Tibial artery (tissue), 4 donors: ENCODE results near the gene RASAL3.

ENCODE experiments used
- DNase-seq, 2 donors: peaks; one replicate each; pipeline ENCODE4 v3.0.0-alpha.2; 2019
- H3K27ac ChIP-seq, 2 donors: fragments of 200-600 bp; sonication (generic) in 1 of 2; 1 replicate in 1 of 2; 2 replicates in 1 of 2; pipeline ENCODE4 v1.5.1; 2018 to 2019; ENCODE audit warnings: mild to moderate bottlenecking in 1 of 2
- H3K27me3 ChIP-seq, 2 donors: fragments of 200-600 bp; sonication (generic) in 1 of 2; one replicate each; pipeline versions ENCODE4 v1.5.1 to v1.6.0; 2016 to 2019
- H3K36me3 ChIP-seq, 3 donors: fragments of 200-600 bp; sonication (generic) in 2 of 3; one replicate each; pipeline ENCODE4 v1.5.1; 2016 to 2019; ENCODE audit warnings: mild to moderate bottlenecking in 2 of 3
- H3K4me1 ChIP-seq, 4 donors: fragments of 200-600 bp; sonication (generic) in 2 of 4; 1 replicate in 3 of 4; 2 replicates in 1 of 4; pipeline ENCODE4 v1.5.1; 2016 to 2019
- H3K4me3 ChIP-seq, 2 donors: fragments of 200-600 bp; sonication (generic) in 1 of 2; 1 replicate in 1 of 2; 2 replicates in 1 of 2; pipeline ENCODE4 v1.5.1; 2018 to 2019; ENCODE audit warnings: mild to moderate bottlenecking in 2 of 2
- H3K9me3 ChIP-seq, 3 donors: fragments of 200-600 bp; sonication (generic) in 1 of 3; one replicate each; pipeline ENCODE4 v1.5.1; 2016 to 2019
- intact Hi-C: fragments of 100-400 bp; cut with DNase I; formaldehyde crosslinking; loops from one replicate; pipeline ENCODE4 v1.15.0; 2023; ENCODE audit warnings: low total_unique reads
- TF ChIP-seq, protein P1 (sequence below), 2 experiments: fragments of 200-600 bp in 1 of 2; fragments of 450-650 bp in 1 of 2; IDR thresholded peaks; one replicate each; pipeline ENCODE4 v1.5.1; 2017 to 2019; ENCODE audit warnings: antibody characterized with exemption in 2 of 2, mild to moderate bottlenecking in 1 of 2, moderate library complexity in 1 of 2

Gene RASAL3

DNA sequence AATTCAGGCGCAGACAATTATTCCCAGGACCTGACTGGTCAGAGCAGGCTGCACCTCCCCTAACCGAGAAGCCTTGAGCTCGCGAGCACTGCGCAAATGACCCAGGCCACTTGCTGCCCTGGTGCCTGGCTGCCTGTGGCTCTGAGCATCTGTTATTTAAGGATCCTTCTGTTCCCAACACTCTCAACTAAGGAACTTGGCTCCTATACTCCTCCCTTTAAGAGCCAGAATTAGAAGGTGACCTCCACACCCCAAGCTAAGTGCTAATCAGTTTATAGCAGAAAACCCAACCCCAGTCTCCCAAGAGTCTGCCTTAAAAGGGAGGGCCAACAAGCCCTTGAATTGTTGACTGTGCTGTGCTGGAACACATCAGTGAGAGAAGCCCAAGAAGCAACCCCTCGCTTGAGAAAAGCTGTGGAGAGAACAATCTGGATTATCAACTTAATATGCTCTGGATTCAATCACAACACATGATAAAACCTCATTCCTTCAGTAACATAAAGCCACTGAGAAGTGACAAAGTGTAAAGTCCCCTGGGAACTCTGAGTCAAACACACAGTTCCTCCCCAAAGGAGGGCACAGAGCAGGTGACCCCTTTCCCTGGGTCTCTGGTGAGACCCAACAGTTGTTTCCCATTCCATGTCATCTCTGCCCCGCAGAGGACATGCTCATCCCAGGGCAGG lies 60.1 kb downstream of the RASAL3 start:
- Histone ChIP-seq H3K9me3 (no peaks in the 10 kb centered on the region), H3K27ac (peak overlapping the region; percentile 69 to 71), H3K4me1 (peaks cover 7 to 73% (median 42%) of the 10 kb centered on the region in 4 donors), H3K36me3 (peaks cover 21 to 52% (median 42%) of the 10 kb centered on the region in 3 donors), H3K4me3 (no peak overlapping the region), H3K27me3 (no peaks in the 10 kb centered on the region)
- TF ChIP-seq, protein P1, sequence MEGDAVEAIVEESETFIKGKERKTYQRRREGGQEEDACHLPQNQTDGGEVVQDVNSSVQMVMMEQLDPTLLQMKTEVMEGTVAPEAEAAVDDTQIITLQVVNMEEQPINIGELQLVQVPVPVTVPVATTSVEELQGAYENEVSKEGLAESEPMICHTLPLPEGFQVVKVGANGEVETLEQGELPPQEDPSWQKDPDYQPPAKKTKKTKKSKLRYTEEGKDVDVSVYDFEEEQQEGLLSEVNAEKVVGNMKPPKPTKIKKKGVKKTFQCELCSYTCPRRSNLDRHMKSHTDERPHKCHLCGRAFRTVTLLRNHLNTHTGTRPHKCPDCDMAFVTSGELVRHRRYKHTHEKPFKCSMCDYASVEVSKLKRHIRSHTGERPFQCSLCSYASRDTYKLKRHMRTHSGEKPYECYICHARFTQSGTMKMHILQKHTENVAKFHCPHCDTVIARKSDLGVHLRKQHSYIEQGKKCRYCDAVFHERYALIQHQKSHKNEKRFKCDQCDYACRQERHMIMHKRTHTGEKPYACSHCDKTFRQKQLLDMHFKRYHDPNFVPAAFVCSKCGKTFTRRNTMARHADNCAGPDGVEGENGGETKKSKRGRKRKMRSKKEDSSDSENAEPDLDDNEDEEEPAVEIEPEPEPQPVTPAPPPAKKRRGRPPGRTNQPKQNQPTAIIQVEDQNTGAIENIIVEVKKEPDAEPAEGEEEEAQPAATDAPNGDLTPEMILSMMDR (IDR thresholded peaks at IDR 0.05), result no peak
- intact Hi-C loops, result loop anchor here (10.0 kb wide), 1 partner anchor 151 kb away; no protein-coding TSS in a partner anchor
- peak in 1 of 2 donors; percentile 67 for DNase-seq

DNA sequence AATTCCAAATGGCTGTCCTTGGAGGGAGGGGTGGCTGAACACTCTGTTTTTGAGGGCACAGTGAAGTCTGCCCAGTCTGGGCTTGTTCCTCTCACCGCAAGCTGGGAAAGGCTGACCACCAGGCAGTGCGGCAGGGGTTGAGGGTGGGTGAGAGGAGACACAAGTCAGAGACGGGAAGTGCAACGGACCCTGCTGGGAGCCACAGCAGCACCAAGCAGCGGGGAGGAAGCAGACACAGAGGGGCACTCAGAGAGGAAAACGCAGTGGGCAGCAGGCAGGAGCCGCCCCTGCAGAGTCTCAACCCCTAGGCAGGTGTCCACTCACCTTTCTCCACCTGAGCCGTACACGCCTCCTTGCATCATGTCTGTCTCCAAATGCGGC lies 61.2 kb downstream of the RASAL3 start:
- H3K9me3 ChIP-seq, result no peaks in the 10 kb centered on the region
- TF ChIP-seq, protein P1 (IDR thresholded peaks at IDR 0.05), result no peak
- intact Hi-C loops, result loop anchor here (10.0 kb wide), 1 partner anchor 152 kb away; no protein-coding TSS in a partner anchor
- H3K27me3 ChIP-seq, result no peaks in the 10 kb centered on the region
- peak in 1 of 2 donors; percentile 61 for DNase-seq
- H3K4me1 ChIP-seq, result peaks cover 7 to 65% (median 42%) of the 10 kb centered on the region in 4 donors
- peaks cover 32 to 60% (median 53%) of the 10 kb centered on the region in 3 donors for H3K36me3 ChIP-seq
- no peak overlapping the region for H3K4me3 ChIP-seq
- H3K27ac ChIP-seq, result peak overlapping the region; percentile 69 to 71

DNA sequence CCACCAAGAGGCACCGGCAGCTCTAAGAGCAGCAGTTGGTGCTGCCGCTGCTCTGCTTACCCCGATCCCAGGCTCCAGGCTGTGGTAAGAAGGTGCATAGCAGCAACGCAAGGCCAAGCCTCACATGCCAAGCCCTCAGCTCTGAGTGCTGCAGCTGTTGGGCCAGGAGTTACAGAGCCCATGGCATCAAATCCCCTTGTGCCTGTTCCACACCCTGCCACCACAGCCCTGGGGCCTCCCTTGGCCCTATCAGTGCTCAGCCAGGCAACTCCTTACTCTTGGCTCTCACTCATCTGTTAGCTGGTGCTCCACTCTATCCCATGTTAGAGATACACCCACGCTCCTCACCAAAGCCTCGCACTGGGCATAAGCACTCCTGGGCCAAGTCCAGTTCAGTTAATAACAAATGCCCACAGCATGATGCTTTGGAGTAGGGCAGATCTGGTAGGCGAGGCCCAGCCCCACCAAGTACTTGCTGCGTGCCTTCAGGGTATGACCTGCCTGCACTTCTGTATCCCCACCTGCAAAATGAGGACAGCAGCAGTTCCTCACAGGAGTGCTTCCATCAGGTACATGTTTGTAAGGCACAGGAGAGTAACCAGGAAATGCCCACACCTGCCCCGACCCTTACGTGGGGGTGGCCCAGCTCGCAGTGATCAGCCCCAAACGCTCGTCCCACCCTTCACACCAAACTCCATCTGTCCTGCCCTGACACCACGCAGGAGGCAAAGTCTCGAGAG lies 61.8 kb downstream of the RASAL3 start:
- no peak overlapping the region for H3K4me3 ChIP-seq
- peaks cover 37 to 62% (median 59%) of the 10 kb centered on the region in 3 donors for H3K36me3 ChIP-seq
- H3K27ac ChIP-seq, result peak overlapping the region; percentile 69 to 71
- intact Hi-C loops, result loop anchor here (10.0 kb wide), 1 partner anchor 152 kb away; no protein-coding TSS in a partner anchor
- no peaks in the 10 kb centered on the region for H3K9me3 ChIP-seq
- TF ChIP-seq, protein P1 (IDR thresholded peaks at IDR 0.05), result no peak
- H3K4me1 ChIP-seq, result peaks cover 7 to 60% (median 40%) of the 10 kb centered on the region in 4 donors
- no peaks in the 10 kb centered on the region for H3K27me3 ChIP-seq
- peak in 1 of 2 donors; percentile 54 for DNase-seq
